GM12873 (cell line): ENCODE measurements around the gene TCAP.
A peak's percentile ranks its signal among the peaks of the same experiment; 100 is the strongest.

ENCODE experiments used
- CTCF ChIP-seq: IDR thresholded peaks from 2 replicates; pipeline ENCODE4 v1.5.1; 2012; ENCODE audit warnings: low read depth, mild to moderate bottlenecking, moderate library complexity, low read length, control low read depth; ENCODE audit not compliant: insufficient read depth; ENCODE audit errors: missing control alignments

Gene TCAP

GRCh38 chr17:39631403-39631802, 33.7 kb upstream of the TCAP start:
- TF ChIP-seq CTCF: no peak

DNA sequence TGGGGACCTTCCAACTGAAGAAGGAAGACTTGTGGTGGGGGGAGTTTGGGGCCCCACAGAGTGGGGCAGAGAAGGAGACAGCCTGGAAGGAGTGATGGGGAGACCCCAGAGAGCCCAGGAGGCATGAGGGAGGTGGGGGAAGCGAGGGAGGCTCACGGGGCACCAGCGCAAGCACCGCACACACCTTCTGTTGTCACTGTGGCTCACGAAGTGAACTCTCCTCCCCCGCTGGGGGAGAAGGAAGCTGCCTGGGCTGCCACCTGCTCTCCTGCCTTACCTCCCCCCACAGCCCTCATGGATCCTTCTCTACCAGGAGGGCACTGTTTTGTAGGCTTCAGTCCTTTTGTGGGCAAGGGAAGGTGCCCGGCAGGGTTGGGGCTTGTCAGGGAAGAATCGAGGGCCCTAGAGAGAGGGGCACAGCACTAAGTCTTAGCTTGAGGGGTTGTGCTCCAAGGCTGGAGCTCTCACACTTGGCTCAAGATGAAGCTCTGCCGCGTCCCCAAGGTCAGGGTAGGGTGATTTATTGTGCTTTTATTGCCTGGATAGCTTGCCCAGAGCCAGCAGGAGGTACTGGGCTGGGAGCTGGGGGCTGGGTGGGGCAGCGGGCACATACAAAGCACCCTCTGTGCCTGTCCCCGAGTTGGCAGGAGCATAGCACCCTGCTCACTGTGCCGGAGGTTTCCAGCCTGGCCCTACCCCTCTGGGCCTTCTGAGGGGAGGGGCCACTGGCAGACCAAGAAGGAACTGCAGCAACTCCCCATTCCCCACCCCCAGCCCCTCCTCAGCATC, 32.8 kb upstream of the TCAP start:
- TF ChIP-seq CTCF: no peak

DNA sequence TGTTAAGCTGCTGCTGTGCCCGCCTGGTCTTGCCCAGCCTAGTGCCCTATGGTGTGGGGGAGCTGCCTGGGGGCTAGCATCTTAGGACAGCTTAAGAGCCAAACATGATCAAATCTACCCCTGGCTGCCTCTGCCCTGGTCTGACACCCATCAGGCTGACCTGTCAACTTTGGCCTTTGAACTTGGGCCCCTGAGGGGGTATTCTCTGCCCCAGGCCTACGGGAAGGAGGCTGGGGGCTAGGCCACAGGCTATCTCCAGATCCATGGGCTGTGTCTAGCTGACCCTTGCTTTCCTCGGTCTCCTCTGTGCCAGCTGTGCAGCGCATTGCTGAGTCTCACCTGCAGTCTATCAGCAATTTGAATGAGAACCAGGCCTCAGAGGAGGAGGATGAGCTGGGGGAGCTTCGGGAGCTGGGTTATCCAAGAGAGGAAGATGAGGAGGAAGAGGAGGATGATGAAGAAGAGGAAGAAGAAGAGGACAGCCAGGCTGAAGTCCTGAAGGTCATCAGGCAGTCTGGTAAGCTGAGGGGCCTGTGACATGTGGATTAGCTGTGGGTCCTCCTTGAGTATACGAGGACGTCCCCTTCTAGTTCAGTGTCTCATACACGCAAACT, 31.5 kb upstream of the TCAP start:
- TF ChIP-seq CTCF: no peak

GRCh38 chr17:39634384-39634871, 30.7 kb upstream of the TCAP start:
- peak; percentile 69 for TF ChIP-seq CTCF

DNA sequence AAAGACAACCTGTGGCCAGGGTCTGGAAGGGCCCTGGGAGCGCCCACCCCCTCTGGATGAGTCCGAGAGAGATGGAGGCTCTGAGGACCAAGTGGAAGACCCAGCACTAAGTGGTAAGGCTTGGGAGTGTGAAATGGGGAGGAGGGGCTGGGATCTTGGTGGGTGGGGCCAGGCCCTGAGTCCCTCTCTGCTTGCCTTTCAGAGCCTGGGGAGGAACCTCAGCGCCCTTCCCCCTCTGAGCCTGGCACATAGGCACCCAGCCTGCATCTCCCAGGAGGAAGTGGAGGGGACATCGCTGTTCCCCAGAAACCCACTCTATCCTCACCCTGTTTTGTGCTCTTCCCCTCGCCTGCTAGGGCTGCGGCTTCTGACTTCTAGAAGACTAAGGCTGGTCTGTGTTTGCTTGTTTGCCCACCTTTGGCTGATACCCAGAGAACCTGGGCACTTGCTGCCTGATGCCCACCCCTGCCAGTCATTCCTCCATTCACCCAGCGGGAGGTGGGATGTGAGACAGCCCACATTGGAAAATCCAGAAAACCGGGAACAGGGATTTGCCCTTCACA, 29.5 kb upstream of the TCAP start:
- no peak for TF ChIP-seq CTCF

DNA sequence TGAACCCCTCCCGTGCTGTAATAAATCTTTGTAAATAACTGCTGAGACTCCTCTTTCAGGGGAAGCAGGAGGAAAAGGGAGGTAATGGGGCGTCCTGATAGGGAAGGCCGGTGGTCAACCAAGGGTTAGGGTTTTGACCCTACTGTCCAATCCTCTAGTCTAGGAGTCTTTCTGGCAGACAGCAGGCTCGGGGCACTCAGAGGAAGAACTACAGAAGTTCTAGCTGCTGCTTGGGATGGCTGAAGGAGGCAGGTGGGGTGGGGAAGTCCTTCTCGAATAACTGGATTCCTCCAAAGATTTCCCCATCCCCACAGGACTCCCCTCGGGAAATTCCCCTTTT, 28.6 kb upstream of the TCAP start:
- no peak for TF ChIP-seq CTCF

GRCh38 chr17:39636927-39637736, 28.0 kb upstream of the TCAP start, which contains the start of gene STARD3:
Gene STARD3 (plus strand): TSS chr17:39637144. CDS start chr17:39653532, 16,388 bp downstream.
- no peak for TF ChIP-seq CTCF
